ENCODE data around the gene UGT1A5.

The UGT1A5 gene

GRCh38 chr2:233772583-233772982 lies 59.9 kb downstream of the UGT1A5 start:
- no peak for TF ChIP-seq CTCF (IDR thresholded peaks at IDR 0.05; ENCODE audit: low read depth, low read length, missing control alignments)
- Histone ChIP-seq H3K4me3 (ENCODE audit: low read depth, low read length) (no peak overlapping the region), H3K27me3 (replicated peaks) (no peaks in the 10 kb centered on the region), H3K27ac (no peak overlapping the region), H3K36me3 (replicated peaks) (no peaks in the 10 kb centered on the region)
- no peak for DNase-seq
- in situ Hi-C loops (cut with HindIII; ENCODE audit: low pct_ligation_motif_present, low sequenced_read_pairs): no loop called here

- no peak for DNase-seq
- Histone ChIP-seq H3K27ac (no peak overlapping the region), H3K36me3 (replicated peaks) (no peaks in the 10 kb centered on the region), H3K4me3 (ENCODE audit: low read depth, low read length) (no peak overlapping the region), H3K27me3 (replicated peaks) (no peaks in the 10 kb centered on the region)
- TF ChIP-seq CTCF (IDR thresholded peaks at IDR 0.05; ENCODE audit: low read depth, low read length, missing control alignments): no peak
- in situ Hi-C loops (cut with HindIII; ENCODE audit: low pct_ligation_motif_present, low sequenced_read_pairs): no loop called here
These were observed 61.1 kb downstream of the UGT1A5 start for GRCh38 chr2:233773854-233774253.

GRCh38 chr2:233775414-233775813 lies 62.7 kb downstream of the UGT1A5 start:
- no peaks in the 10 kb centered on the region for H3K36me3 ChIP-seq (replicated peaks)
- no peak for DNase-seq
- H3K27ac ChIP-seq: no peak overlapping the region
- in situ Hi-C loops (cut with HindIII; ENCODE audit: low pct_ligation_motif_present, low sequenced_read_pairs): no loop called here
- H3K4me3 ChIP-seq (ENCODE audit: low read depth, low read length): no peak overlapping the region
- no peak for TF ChIP-seq CTCF (IDR thresholded peaks at IDR 0.05; ENCODE audit: low read depth, low read length, missing control alignments)
- no peaks in the 10 kb centered on the region for H3K27me3 ChIP-seq (replicated peaks)

GRCh38 chr2:233778030-233778429 lies 65.3 kb downstream of the UGT1A5 start, which contains the start of gene MROH2A:
MROH2A (plus strand) TSS chr2:233778330; CDS start chr2:233779359, 1,029 bp downstream.
- H3K27me3 ChIP-seq (replicated peaks): no peaks in the 10 kb centered on the region
- H3K4me3 ChIP-seq (ENCODE audit: low read depth, low read length): no peak within 1 kb of the TSS
- DNase-seq: no peak
- in situ Hi-C loops (cut with HindIII; ENCODE audit: low pct_ligation_motif_present, low sequenced_read_pairs): no loop called here
- TF ChIP-seq CTCF (IDR thresholded peaks at IDR 0.05; ENCODE audit: low read depth, low read length, missing control alignments): no peak
- no peak within 1 kb of the TSS for H3K27ac ChIP-seq
- no peaks in the 10 kb centered on the region for H3K36me3 ChIP-seq (replicated peaks)

- TF ChIP-seq CTCF (IDR thresholded peaks at IDR 0.05; ENCODE audit: low read depth, low read length, missing control alignments): no peak
- Histone ChIP-seq H3K27ac (no peak overlapping the region), H3K4me3 (ENCODE audit: low read depth, low read length) (no peak overlapping the region), H3K36me3 (replicated peaks) (no peaks in the 10 kb centered on the region), H3K27me3 (replicated peaks) (no peaks in the 10 kb centered on the region)
- in situ Hi-C loops (cut with HindIII; ENCODE audit: low pct_ligation_motif_present, low sequenced_read_pairs): no loop called here
- DNase-seq: no peak
These were observed 67.0 kb downstream of the UGT1A5 start for GRCh38 chr2:233779722-233780121.

GRCh38 chr2:233780771-233781170 lies 68.1 kb downstream of the UGT1A5 start:
- no peak for TF ChIP-seq CTCF (IDR thresholded peaks at IDR 0.05; ENCODE audit: low read depth, low read length, missing control alignments)
- Histone ChIP-seq H3K36me3 (replicated peaks) (no peaks in the 10 kb centered on the region), H3K27ac (no peak overlapping the region), H3K4me3 (ENCODE audit: low read depth, low read length) (no peak overlapping the region), H3K27me3 (replicated peaks) (no peaks in the 10 kb centered on the region)
- in situ Hi-C loops (cut with HindIII; ENCODE audit: low pct_ligation_motif_present, low sequenced_read_pairs): no loop called here
- no peak for DNase-seq

Data from brain microvascular endothelial cell (primary cell).